Measurements from ENCODE around the gene YIPF5. TPM values are rescaled to one million over a fixed set of nuclear protein-coding genes. Genes with fewer than 3 reads are reported as not detected.

YIPF5 gene
- total RNA-seq, 1 donor from 2014 or later: 26.1 TPM

GRCh38 chr5:144128844-144129243 is 41.6 kb downstream of the YIPF5 start:
- Histone ChIP-seq H3K9me3 (replicated peaks) (peaks cover 4% of the 10 kb centered on the region), H3K36me3 (no peaks in the 10 kb centered on the region), H3K27me3 (ENCODE audit: low read depth) (no peaks in the 10 kb centered on the region), H3K27ac (replicated peaks) (no peak overlapping the region), H3K4me3 (no peak overlapping the region), H3K4me1 (no peaks in the 10 kb centered on the region)
- no peak for TF ChIP-seq CTCF (IDR thresholded peaks at IDR 0.05; ENCODE audit: borderline replicate concordance)
- intact Hi-C loops (cut with micrococcal nuclease): no loop called here
- DNase-seq: no peak

GRCh38 chr5:144126707-144127106 is 43.8 kb downstream of the YIPF5 start:
- Histone ChIP-seq H3K36me3 (no peaks in the 10 kb centered on the region), H3K4me1 (no peaks in the 10 kb centered on the region), H3K9me3 (replicated peaks) (no peaks in the 10 kb centered on the region), H3K27me3 (ENCODE audit: low read depth) (no peaks in the 10 kb centered on the region), H3K27ac (replicated peaks) (no peak overlapping the region), H3K4me3 (no peak overlapping the region)
- no peak for DNase-seq
- no peak for TF ChIP-seq CTCF (IDR thresholded peaks at IDR 0.05; ENCODE audit: borderline replicate concordance)
- intact Hi-C loops (cut with micrococcal nuclease): no loop called here

GRCh38 chr5:144125163-144125726 is 45.2 kb downstream of the YIPF5 start:
- no peaks in the 10 kb centered on the region for H3K4me1 ChIP-seq
- no peak for TF ChIP-seq CTCF (IDR thresholded peaks at IDR 0.05; ENCODE audit: borderline replicate concordance)
- no peak overlapping the region for H3K27ac ChIP-seq (replicated peaks)
- no peak for DNase-seq
- H3K9me3 ChIP-seq (replicated peaks): no peaks in the 10 kb centered on the region
- intact Hi-C loops (cut with micrococcal nuclease): no loop called here
- no peaks in the 10 kb centered on the region for H3K27me3 ChIP-seq (ENCODE audit: low read depth)
- H3K4me3 ChIP-seq: no peak overlapping the region
- no peaks in the 10 kb centered on the region for H3K36me3 ChIP-seq

- no peak overlapping the region for H3K27ac ChIP-seq (replicated peaks)
- H3K4me3 ChIP-seq: no peak overlapping the region
- H3K27me3 ChIP-seq (ENCODE audit: low read depth): no peaks in the 10 kb centered on the region
- no peaks in the 10 kb centered on the region for H3K4me1 ChIP-seq
- TF ChIP-seq CTCF (IDR thresholded peaks at IDR 0.05; ENCODE audit: borderline replicate concordance): no peak
- no peak for DNase-seq
- peaks cover 5% of the 10 kb centered on the region for H3K9me3 ChIP-seq (replicated peaks)
- intact Hi-C loops (cut with micrococcal nuclease): no loop called here
- H3K36me3 ChIP-seq: no peaks in the 10 kb centered on the region
These were observed 47.8 kb downstream of the YIPF5 start for GRCh38 chr5:144122641-144123040.

- TF ChIP-seq CTCF (IDR thresholded peaks at IDR 0.05; ENCODE audit: borderline replicate concordance): no peak
- intact Hi-C loops (cut with micrococcal nuclease): no loop called here
- Histone ChIP-seq H3K27me3 (ENCODE audit: low read depth) (no peaks in the 10 kb centered on the region), H3K36me3 (no peaks in the 10 kb centered on the region), H3K9me3 (replicated peaks) (peaks cover 5% of the 10 kb centered on the region), H3K4me1 (peaks cover 6% of the 10 kb centered on the region), H3K4me3 (no peak overlapping the region), H3K27ac (replicated peaks) (no peak overlapping the region)
- no peak for DNase-seq
These were observed 48.4 kb downstream of the YIPF5 start for GRCh38 chr5:144122081-144122480.

Measured in left ventricle myocardium inferior (tissue), 1 donor.